DOHH2 (cell line): ENCODE data around the gene PSMC5.

ENCODE experiments used
- H3F3A ChIP-seq: fragments of 200-600 bp; sonication (generic), shearing (Covaris generic); 2 replicates; pipeline ENCODE4 v1.6.0; 2016; ENCODE audit warnings: antibody characterized with exemption, mild to moderate bottlenecking; ENCODE audit not compliant: control insufficient read depth, insufficient read depth
- H3K27ac ChIP-seq: fragments of 200-600 bp; sonication (generic); 2 replicates; pipeline ENCODE4 v1.5.1; 2014; ENCODE audit warnings: low read depth, mild to moderate bottlenecking, low read length, moderate library complexity
- H3K27me3 ChIP-seq: fragments of 200-600 bp; sonication (generic); 2 replicates; pipeline ENCODE4 v1.6.1; 2014; ENCODE audit warnings: mild to moderate bottlenecking, low read length, mixed read lengths; ENCODE audit not compliant: control insufficient read depth
- H3K36me3 ChIP-seq: fragments of 200-600 bp; sonication (generic); 2 replicates; pipeline ENCODE4 v1.6.1; 2014; ENCODE audit warnings: mild to moderate bottlenecking, low read length, moderate library complexity, mixed read lengths; ENCODE audit not compliant: control insufficient read depth
- H3K4me1 ChIP-seq: fragments of 200-600 bp; sonication (generic); 2 replicates; pipeline ENCODE4 v1.6.1; 2014; ENCODE audit warnings: mild to moderate bottlenecking, low read length, mixed read lengths; ENCODE audit not compliant: control insufficient read depth
- H3K4me2 ChIP-seq: fragments of 200-600 bp; sonication (generic); 2 replicates; pipeline ENCODE4 v1.6.0; 2014; ENCODE audit warnings: mild to moderate bottlenecking, low read length, moderate library complexity
- H3K4me3 ChIP-seq: fragments of 200-600 bp; sonication (generic); 2 replicates; pipeline ENCODE4 v1.5.1; 2014; ENCODE audit warnings: mild to moderate bottlenecking, low read length, mixed read lengths
- H3K79me2 ChIP-seq: fragments of 200-600 bp; sonication (generic); 2 replicates; pipeline ENCODE4 v1.6.1; 2014; ENCODE audit warnings: mild to moderate bottlenecking, low read length, mixed read lengths; ENCODE audit not compliant: control insufficient read depth
- H3K9me2 ChIP-seq: fragments of 200-600 bp; sonication (generic); replicated peaks from 2 replicates; pipeline ENCODE4 v1.6.1; 2014; ENCODE audit warnings: mild to moderate bottlenecking, low read length, mixed read lengths; ENCODE audit not compliant: control insufficient read depth
- H3K9me3 ChIP-seq: fragments of 200-600 bp; sonication (generic); 2 replicates; pipeline ENCODE4 v1.6.1; 2014; ENCODE audit warnings: antibody characterized with exemption, low read length, mixed read lengths; ENCODE audit not compliant: control insufficient read depth, insufficient read depth
- H4K20me1 ChIP-seq: fragments of 200-600 bp; sonication (generic); 2 replicates; pipeline ENCODE4 v1.6.0; 2014; ENCODE audit warnings: low read depth, mild to moderate bottlenecking, antibody characterized with exemption, low read length, moderate library complexity; ENCODE audit not compliant: control insufficient read depth, insufficient read depth
- EZH2phosphoT487 ChIP-seq: fragments of 200-600 bp; sonication (generic); IDR thresholded peaks from 2 replicates; pipeline ENCODE4 v1.6.1; 2017; ENCODE audit warnings: borderline replicate concordance, mild to moderate bottlenecking, antibody characterized with exemption, low read length, moderate library complexity, mixed read lengths
- TF ChIP-seq, protein P1 (sequence below): fragments of 200-600 bp; sonication (generic); IDR thresholded peaks from one replicate; pipeline ENCODE4 v1.5.1; 2014; ENCODE audit warnings: antibody characterized with exemption, mild to moderate bottlenecking, low read depth, low read length; ENCODE audit not compliant: poor library complexity, severe bottlenecking

Gene PSMC5

DNA sequence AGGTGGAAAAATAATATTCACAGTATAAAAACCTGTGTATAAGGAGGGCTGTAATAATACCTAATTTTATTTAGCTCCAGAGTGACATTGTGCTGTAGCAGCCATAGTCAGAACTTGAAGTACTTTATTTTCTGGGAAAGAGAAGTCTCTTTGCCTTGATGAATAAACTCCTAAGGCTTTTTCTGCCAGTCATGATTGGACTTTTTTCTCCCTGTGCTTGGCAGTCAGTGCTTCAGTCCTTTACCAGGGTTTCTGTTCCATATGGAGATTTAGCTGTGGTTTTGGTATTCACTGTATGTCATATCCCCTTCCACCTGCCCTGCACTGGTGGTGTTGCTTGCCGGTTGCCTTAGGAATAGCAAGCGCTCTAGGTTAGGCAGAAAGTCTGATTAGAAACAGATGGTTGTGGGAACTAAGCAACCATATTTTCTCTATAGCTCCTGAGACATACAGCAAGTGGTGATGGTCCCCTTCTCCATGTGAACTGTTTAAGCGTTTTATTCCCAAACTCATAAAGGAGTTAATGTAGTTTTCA lies 28.6 kb upstream of the PSMC5 start:
- Histone ChIP-seq H3K9me2 (no peaks in the 10 kb centered on the region), H3K4me3 (no peak overlapping the region), H3F3A (0 out of 2 replicates have a peak, but pooled peaks cover 5% of the 10 kb centered on the region), H3K79me2 (peaks cover 42% of the 10 kb centered on the region), H3K9me3 (no peaks in the 10 kb centered on the region), H3K27me3 (no peaks in the 10 kb centered on the region), H3K36me3 (peaks cover 95% of the 10 kb centered on the region), H3K27ac (no peak overlapping the region), H4K20me1 (0 out of 2 replicates have a peak, but pooled peaks cover 3% of the 10 kb centered on the region), H3K4me2 (no peak overlapping the region), H3K4me1 (no peaks in the 10 kb centered on the region)
- TF ChIP-seq, protein P1, sequence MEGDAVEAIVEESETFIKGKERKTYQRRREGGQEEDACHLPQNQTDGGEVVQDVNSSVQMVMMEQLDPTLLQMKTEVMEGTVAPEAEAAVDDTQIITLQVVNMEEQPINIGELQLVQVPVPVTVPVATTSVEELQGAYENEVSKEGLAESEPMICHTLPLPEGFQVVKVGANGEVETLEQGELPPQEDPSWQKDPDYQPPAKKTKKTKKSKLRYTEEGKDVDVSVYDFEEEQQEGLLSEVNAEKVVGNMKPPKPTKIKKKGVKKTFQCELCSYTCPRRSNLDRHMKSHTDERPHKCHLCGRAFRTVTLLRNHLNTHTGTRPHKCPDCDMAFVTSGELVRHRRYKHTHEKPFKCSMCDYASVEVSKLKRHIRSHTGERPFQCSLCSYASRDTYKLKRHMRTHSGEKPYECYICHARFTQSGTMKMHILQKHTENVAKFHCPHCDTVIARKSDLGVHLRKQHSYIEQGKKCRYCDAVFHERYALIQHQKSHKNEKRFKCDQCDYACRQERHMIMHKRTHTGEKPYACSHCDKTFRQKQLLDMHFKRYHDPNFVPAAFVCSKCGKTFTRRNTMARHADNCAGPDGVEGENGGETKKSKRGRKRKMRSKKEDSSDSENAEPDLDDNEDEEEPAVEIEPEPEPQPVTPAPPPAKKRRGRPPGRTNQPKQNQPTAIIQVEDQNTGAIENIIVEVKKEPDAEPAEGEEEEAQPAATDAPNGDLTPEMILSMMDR: no peak
- no peak for TF ChIP-seq EZH2phosphoT487

DNA sequence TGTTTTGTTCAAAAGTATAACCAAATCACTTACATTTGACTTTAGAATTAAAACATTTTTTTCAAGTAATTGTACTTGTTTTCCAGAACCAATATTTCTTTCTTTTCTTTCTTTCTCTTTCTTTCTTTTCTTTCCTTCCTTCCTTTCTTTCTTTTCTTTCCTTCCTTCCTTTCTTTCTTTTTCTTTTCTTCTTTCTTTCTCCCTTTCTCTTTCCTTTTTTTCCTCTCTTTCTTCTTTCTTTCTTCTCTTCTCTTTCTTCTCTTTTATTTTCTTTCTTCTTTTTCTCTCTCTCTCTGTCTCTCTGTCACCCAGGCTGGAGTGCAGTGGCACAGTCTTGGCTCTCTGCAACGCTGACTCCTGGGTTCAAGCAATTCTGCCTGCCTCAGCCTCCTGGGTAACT lies 26.4 kb upstream of the PSMC5 start:
- Histone ChIP-seq H3K27me3 (no peaks in the 10 kb centered on the region), H3K4me2 (no peak overlapping the region), H3F3A (0 out of 2 replicates have a peak, but pooled peaks cover 6% of the 10 kb centered on the region), H3K9me2 (no peaks in the 10 kb centered on the region), H3K4me3 (no peak overlapping the region), H3K4me1 (no peaks in the 10 kb centered on the region), H3K36me3 (peaks cover 95% of the 10 kb centered on the region), H4K20me1 (no peaks in the 10 kb centered on the region), H3K9me3 (no peaks in the 10 kb centered on the region), H3K79me2 (peaks cover 24% of the 10 kb centered on the region), H3K27ac (no peak overlapping the region)
- TF ChIP-seq, protein P1: no peak

DNA sequence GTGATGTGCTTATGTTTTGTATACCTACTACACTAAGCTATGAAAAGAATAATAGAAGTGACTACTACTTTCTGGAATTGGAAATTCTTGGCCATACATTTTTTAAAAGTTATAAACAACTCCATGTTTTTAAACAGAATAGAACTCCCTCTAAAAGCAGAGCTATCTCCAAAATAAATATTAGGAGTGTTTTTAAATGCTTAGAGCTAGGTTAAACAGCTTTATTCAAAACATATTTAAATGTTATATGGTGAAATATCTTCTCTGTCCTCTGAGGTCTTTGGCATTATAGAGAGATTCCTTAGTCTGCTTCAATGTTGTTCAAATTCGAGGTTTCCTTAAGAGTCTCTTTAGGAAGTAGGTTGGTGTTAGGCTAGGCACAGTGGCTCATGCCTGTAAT lies 22.9 kb upstream of the PSMC5 start:
- H3K27ac ChIP-seq: no peak overlapping the region
- H3K4me2 ChIP-seq: no peak overlapping the region
- H3K4me1 ChIP-seq: peaks cover 3% of the 10 kb centered on the region; the same call in 1 of the 2 replicates
- no peak for TF ChIP-seq EZH2phosphoT487
- TF ChIP-seq, protein P1: no peak
- peaks cover 8% of the 10 kb centered on the region; the same call in 1 of the 2 replicates for H3F3A ChIP-seq
- H3K4me3 ChIP-seq: no peak overlapping the region
- H3K9me2 ChIP-seq: no peaks in the 10 kb centered on the region
- no peaks in the 10 kb centered on the region for H3K27me3 ChIP-seq
- no peaks in the 10 kb centered on the region for H3K9me3 ChIP-seq
- peaks cover 93% of the 10 kb centered on the region for H3K36me3 ChIP-seq
- 0 out of 2 replicates have a peak, but pooled peaks cover 4% of the 10 kb centered on the region for H3K79me2 ChIP-seq
- no peaks in the 10 kb centered on the region for H4K20me1 ChIP-seq
